HCT116 (cell line): ENCODE results near the gene IST1. TPM values are rescaled to one million over a fixed set of nuclear protein-coding genes. Genes with fewer than 3 reads are reported as not detected.

ENCODE experiments used
- ATAC-seq: fragments of 200-7000 bp; cut with Tn5 transposase; 2 replicates; pipeline ENCODE4 v1.9.1; 2020; ENCODE audit warnings: mild to moderate bottlenecking, moderate library complexity
- BruUV-seq: library from RNA; stranded (reverse); fragments of 400-500 nt; replicated peaks from 2 replicates; lab custom pipeline; 2021; lab: Mats Ljungman, UMichigan
- CTCF ChIA-PET: fragments of 300-600 bp; sonication (Branson Sonifier 250); formaldehyde crosslinking; loops from one replicate; lab custom pipeline; 2021; ENCODE audit warnings: antibody characterized with exemption; lab: Charles Lee
- POLR2A ChIA-PET: fragments of 300-600, 350-600 bp; sonication (Branson Sonifier 250); formaldehyde crosslinking; loops from one replicate; lab custom pipeline; 2021; ENCODE audit warnings: antibody characterized with exemption; lab: Charles Lee
- RAD21 ChIA-PET, 2 experiments: fragments of 300-600 bp; sonication (Branson Sonifier 250); formaldehyde crosslinking; loops; one replicate each; lab custom pipeline; 2023; ENCODE audit warnings: low total read pairs in 2 of 2; ENCODE audit not compliant: uncharacterized antibody in 2 of 2, unreplicated experiment in 2 of 2, low non-redundant PET in 1 of 2; lab: Charles Lee
- DNase-seq: peaks from one replicate; pipeline ENCODE4 v3.0.0-alpha.2; 2010; ENCODE audit warnings: low read depth, low spot score
- H2AFZ ChIP-seq: fragments of 200-600 bp; shearing (Covaris generic), sonication (generic); 2 replicates; pipeline ENCODE4 v1.6.1; 2017; ENCODE audit warnings: low read depth, mixed run types, mixed read lengths, antibody characterized with exemption, low read length; ENCODE audit not compliant: poor library complexity, severe bottlenecking
- H3K27ac ChIP-seq: 2 replicates; pipeline ENCODE4 v1.5.1; 2012; ENCODE audit warnings: low read depth, low read length
- H3K27me3 ChIP-seq: fragments of 200-600 bp; sonication (generic); 2 replicates; pipeline ENCODE4 v1.6.1; 2016; ENCODE audit warnings: mixed run types, low read length, mixed read lengths; ENCODE audit not compliant: insufficient read depth
- H3K36me3 ChIP-seq, 2 experiments: fragments of 200-500 bp in 1 of 2; fragments of 200-600 bp in 1 of 2; sonication (Bioruptor generic) in 1 of 2; sonication (generic) in 1 of 2; 2 replicates each; pipeline versions ENCODE4 v1.5.1 to v1.6.1; 2014 to 2016; ENCODE audit warnings: low read length in 2 of 2, inconsistent platforms in 1 of 2, mixed read lengths in 1 of 2, mixed run types in 1 of 2; ENCODE audit not compliant: insufficient read depth in 2 of 2, control insufficient read depth in 1 of 2
- H3K4me1 ChIP-seq, 2 experiments: fragments of 200-600 bp in 1 of 2; sonication (generic) in 1 of 2; 2 replicates each; pipeline versions ENCODE4 v1.5.1 to v1.6.1; 2012 to 2017; ENCODE audit warnings: low read length in 2 of 2, inconsistent platforms in 1 of 2, mild to moderate bottlenecking in 1 of 2, mixed read lengths in 1 of 2, mixed run types in 1 of 2, moderate library complexity in 1 of 2; ENCODE audit not compliant: insufficient read depth in 2 of 2, control insufficient read depth in 1 of 2
- H3K4me2 ChIP-seq: fragments of 200-600 bp; sonication (generic); 2 replicates; pipeline ENCODE4 v1.6.1; 2017; ENCODE audit warnings: mixed run types, low read length, mixed read lengths
- H3K4me3 ChIP-seq, 2 experiments: fragments of 200-600 bp in 1 of 2; sonication (generic) in 1 of 2; replicated peaks in 1 of 2; 2 replicates each; pipeline ENCODE4 v1.5.1; 2011 to 2016; ENCODE audit warnings: low read length in 2 of 2, control low read depth in 1 of 2, low read depth in 1 of 2, mild to moderate bottlenecking in 1 of 2, mixed read lengths in 1 of 2, mixed run types in 1 of 2
- H3K79me2 ChIP-seq: fragments of 200-600 bp; sonication (generic); 2 replicates; pipeline ENCODE4 v1.6.1; 2017; ENCODE audit warnings: mild to moderate bottlenecking, mixed run types, low read length, moderate library complexity, mixed read lengths; ENCODE audit not compliant: insufficient read depth
- H3K9ac ChIP-seq: fragments of 200-600 bp; sonication (generic); 2 replicates; pipeline ENCODE4 v1.6.1; 2016; ENCODE audit warnings: low read length, mixed read lengths
- H3K9me2 ChIP-seq: fragments of 200-600 bp; sonication (generic), shearing (Covaris generic); 2 replicates; pipeline ENCODE4 v1.6.1; 2017; ENCODE audit warnings: mixed run types, mild to moderate bottlenecking, moderate library complexity; ENCODE audit not compliant: insufficient read depth
- H3K9me3 ChIP-seq, 2 experiments: fragments of 200-500 bp in 1 of 2; fragments of 200-600 bp in 1 of 2; sonication (Bioruptor generic) in 1 of 2; sonication (generic) in 1 of 2; 2 replicates each; pipeline ENCODE4 v1.6.1; 2014 to 2017; ENCODE audit warnings: low read length in 2 of 2, mixed read lengths in 2 of 2, inconsistent platforms in 1 of 2, low read depth in 1 of 2, mild to moderate bottlenecking in 1 of 2, mixed run types in 1 of 2, moderate library complexity in 1 of 2; ENCODE audit not compliant: control insufficient read depth in 1 of 2, insufficient read depth in 1 of 2
- H4K20me1 ChIP-seq: fragments of 200-600 bp; sonication (generic), shearing (Covaris generic); 2 replicates; pipeline ENCODE4 v1.6.1; 2017; ENCODE audit warnings: mixed run types, mild to moderate bottlenecking, moderate library complexity; ENCODE audit not compliant: insufficient read depth
- CBX3 ChIP-seq: IDR thresholded peaks from 2 replicates; pipeline ENCODE4 v1.6.1; 2012; ENCODE audit warnings: low read depth
- JUND ChIP-seq: IDR thresholded peaks from 2 replicates; pipeline ENCODE4 v1.6.1; 2012
- RAD21 ChIP-seq: IDR thresholded peaks from 2 replicates; pipeline ENCODE4 v1.6.1; 2012; ENCODE audit warnings: low read depth, mild to moderate bottlenecking
- SP1 ChIP-seq: IDR thresholded peaks from 2 replicates; pipeline ENCODE4 v1.6.1; 2012; ENCODE audit warnings: low read depth
- SRF ChIP-seq: IDR thresholded peaks from 2 replicates; pipeline ENCODE4 v1.6.1; 2012; ENCODE audit warnings: low read depth
- TCF7L2 ChIP-seq: IDR thresholded peaks from 2 replicates; pipeline ENCODE4 v1.7.0; 2011; ENCODE audit warnings: borderline replicate concordance, inconsistent platforms; ENCODE audit not compliant: insufficient read depth, insufficient read length; ENCODE audit errors: extremely low read depth
- intact Hi-C: fragments of 100-400 bp; cut with micrococcal nuclease; formaldehyde crosslinking; loops from 2 replicates; pipeline ENCODE4 v1.10.0; 2022
- total RNA-seq: library from RNA; stranded (reverse); gene quantifications from one replicate; pipeline ENCODE4 v1.2.1, GENCODE V29; 2021; ENCODE audit not compliant: unreplicated experiment
- TF ChIP-seq, protein P1 (sequence below), 3 experiments: fragments of 200-600 bp in 1 of 3; sonication (generic) in 1 of 3; IDR thresholded peaks in 2 of 3; conservative IDR thresholded peaks in 1 of 3; 2 replicates each; pipeline ENCODE4 v1.5.1; 2012 to 2017; ENCODE audit warnings: low read depth in 2 of 3, low read length in 2 of 3, antibody characterized with exemption in 1 of 3, borderline replicate concordance in 1 of 3, control low read depth in 1 of 3, mild to moderate bottlenecking in 1 of 3, mixed read lengths in 1 of 3, mixed run types in 1 of 3, moderate library complexity in 1 of 3; ENCODE audit not compliant: insufficient read depth in 1 of 3

The IST1 gene
- total RNA-seq, 1 experiment from 2014 or later: 191 TPM

DNA sequence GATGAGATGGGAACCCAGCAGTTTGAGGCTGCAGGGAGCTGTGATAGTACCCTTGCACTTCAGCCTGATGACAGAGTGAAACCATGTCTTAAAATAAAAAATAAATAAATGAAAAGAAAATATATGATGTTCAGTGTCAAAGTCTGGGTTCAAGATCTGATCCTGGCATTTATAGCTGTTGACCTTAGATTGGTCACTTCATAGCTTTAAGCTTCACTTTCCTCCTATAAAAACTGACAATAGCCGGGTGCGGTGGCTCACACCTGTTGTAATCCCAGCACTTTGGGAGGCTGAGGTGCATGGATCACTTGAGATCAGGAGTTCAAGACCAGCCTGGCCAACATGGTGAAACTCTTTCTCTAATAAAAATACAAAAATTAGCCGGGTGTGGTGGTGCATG, 6.2 kb upstream of the IST1 start (continued):
- TF ChIP-seq, protein P1, sequence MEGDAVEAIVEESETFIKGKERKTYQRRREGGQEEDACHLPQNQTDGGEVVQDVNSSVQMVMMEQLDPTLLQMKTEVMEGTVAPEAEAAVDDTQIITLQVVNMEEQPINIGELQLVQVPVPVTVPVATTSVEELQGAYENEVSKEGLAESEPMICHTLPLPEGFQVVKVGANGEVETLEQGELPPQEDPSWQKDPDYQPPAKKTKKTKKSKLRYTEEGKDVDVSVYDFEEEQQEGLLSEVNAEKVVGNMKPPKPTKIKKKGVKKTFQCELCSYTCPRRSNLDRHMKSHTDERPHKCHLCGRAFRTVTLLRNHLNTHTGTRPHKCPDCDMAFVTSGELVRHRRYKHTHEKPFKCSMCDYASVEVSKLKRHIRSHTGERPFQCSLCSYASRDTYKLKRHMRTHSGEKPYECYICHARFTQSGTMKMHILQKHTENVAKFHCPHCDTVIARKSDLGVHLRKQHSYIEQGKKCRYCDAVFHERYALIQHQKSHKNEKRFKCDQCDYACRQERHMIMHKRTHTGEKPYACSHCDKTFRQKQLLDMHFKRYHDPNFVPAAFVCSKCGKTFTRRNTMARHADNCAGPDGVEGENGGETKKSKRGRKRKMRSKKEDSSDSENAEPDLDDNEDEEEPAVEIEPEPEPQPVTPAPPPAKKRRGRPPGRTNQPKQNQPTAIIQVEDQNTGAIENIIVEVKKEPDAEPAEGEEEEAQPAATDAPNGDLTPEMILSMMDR (IDR thresholded peaks at IDR 0.05 in 2 of 3, conservative IDR thresholded peaks at IDR 0.05 in 1 of 3; ENCODE audit: borderline replicate concordance in 1 of 3, insufficient read depth in 1 of 3, low read depth in 2 of 3, low read length in 2 of 3): no peak
- TF ChIP-seq SP1 (no peak), JUND (no peak), TCF7L2 (no peak)

DNA sequence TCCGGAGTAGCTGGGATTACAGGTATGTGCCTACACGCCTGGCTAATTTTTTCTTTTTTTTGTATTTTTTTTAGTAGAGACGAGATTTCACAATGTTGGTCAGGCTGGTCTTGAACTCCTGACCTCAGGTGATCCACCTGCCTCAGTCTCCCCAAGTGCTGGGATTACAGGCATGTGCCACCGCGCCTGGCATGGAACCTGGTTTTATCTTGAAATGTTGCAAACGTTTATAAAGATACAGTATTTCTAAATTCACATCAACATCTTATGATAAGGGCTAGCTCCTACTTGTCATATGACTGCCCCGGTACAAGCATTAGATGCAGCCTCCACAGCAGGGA, 1.5 kb upstream of the IST1 start:
- no peaks in the 10 kb centered on the region for H3K9me2 ChIP-seq
- POLR2A ChIA-PET: interaction anchor here (1.9 kb wide), 1 partner anchor 85 kb away, joined by 9 read pairs; the partner anchor contains the start of gene AP1G1
- H3K4me3 ChIP-seq: peak overlapping the region; percentile 96 to 97
- CTCF ChIA-PET: interaction anchor here (1.5 kb wide), 1 partner anchor 11 kb away, joined by 7 read pairs; the partner anchor contains the start of gene ZNF821
- H3K27me3 ChIP-seq: no peaks in the 10 kb centered on the region
- DNase-seq (no peak), ATAC-seq (no peak)
- peaks cover 35% of the 10 kb centered on the region for H3K79me2 ChIP-seq
- H3K4me2 ChIP-seq: peak overlapping the region; percentile 83
- no TSS peak for BruUV-seq
- H3K9me3 ChIP-seq: no peaks in the 10 kb centered on the region
- peak overlapping the region; percentile 94 for H3K27ac ChIP-seq
- no peaks in the 10 kb centered on the region for H4K20me1 ChIP-seq
- H3K9ac ChIP-seq: peak overlapping the region; percentile 99
- peaks cover 0 to 4% of the 10 kb centered on the region in 2 experiments; a peak in 1 of 4 replicates for H3K36me3 ChIP-seq
- H2AFZ ChIP-seq: peak overlapping the region; percentile 3
- TF ChIP-seq CBX3 (peak; percentile 38; the same call in 1 of the 2 replicates), RAD21 (no peak), SRF (no peak)
- TF ChIP-seq, all 23 proteins: peak for 1
- peaks cover 29 to 33% of the 10 kb centered on the region in 2 experiments for H3K4me1 ChIP-seq
- intact Hi-C loops: loop anchor here (2.0 kb wide), 1 partner anchor 85 kb away; the partner anchor contains the start of gene AP1G1
- RAD21 ChIA-PET: no interaction called here
